ENCODE measurements around the gene H3-3A.
A peak's percentile ranks its signal among the peaks of the same experiment; 100 is the strongest.

The H3-3A gene

DNA sequence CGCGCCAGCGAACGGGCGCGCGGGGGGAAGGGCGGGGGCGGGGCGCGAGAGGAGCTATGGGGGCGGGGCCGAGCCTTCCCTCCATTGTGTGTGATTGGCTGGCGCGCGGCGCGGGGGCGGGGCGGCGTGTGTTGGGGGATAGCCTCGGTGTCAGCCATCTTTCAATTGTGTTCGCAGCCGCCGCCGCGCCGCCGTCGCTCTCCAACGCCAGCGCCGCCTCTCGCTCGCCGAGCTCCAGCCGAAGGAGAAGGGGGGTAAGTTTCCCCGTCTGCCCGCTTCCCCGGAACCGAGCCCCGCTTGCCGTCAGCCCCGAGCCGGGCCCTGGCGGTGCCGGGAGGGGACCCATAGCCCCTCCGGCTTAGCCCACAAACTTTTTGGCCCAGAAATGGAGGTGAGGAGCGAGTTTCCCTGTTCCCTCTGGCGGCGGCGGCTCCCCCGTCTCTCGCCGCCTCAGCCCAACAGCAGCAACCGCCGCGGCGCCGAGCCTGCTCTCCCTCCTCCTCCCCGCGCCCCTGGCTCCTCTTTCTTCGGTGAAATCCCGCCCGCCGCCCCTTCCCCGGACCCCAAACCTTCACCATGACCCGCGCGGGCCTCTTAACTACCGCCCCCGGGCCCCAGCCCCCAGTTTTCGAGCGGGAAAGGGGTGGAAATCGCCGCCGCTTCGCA is at the start of gene H3-3A:
TSS of gene H3-3A (plus strand) at position 159 of the 666 bp plus-strand sequence. CDS start 1,636 bp downstream, outside the sequence.
- in situ Hi-C loops (cut with MboI; ENCODE audit: low pct_unique_long_range_greater_than_20kb, low sequenced_read_pairs, unreplicated experiment): no loop called here

DNA sequence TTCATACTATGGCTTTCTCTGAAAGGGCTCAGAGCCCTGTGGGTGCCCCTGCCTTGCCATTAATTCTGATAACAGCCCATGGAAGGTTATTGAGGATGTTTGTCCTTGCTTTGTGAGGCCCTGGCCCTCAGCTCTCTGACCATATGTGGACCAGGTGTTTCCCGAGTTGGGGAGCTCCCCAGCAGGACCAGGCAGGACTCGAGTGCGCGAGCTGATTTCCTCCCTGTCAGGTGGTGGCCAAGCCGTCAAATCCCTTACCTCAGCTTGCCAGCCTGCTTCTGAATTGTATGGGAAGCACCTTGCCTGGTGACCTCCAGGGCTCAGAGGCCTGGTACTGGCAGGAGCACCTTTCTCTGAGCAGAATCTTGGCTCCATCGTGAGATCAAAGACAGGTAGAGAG is 45.4 kb upstream of the H3-3A start:
- no peak for DNase-seq (ENCODE audit: low spot score)
- TF ChIP-seq, protein P1, sequence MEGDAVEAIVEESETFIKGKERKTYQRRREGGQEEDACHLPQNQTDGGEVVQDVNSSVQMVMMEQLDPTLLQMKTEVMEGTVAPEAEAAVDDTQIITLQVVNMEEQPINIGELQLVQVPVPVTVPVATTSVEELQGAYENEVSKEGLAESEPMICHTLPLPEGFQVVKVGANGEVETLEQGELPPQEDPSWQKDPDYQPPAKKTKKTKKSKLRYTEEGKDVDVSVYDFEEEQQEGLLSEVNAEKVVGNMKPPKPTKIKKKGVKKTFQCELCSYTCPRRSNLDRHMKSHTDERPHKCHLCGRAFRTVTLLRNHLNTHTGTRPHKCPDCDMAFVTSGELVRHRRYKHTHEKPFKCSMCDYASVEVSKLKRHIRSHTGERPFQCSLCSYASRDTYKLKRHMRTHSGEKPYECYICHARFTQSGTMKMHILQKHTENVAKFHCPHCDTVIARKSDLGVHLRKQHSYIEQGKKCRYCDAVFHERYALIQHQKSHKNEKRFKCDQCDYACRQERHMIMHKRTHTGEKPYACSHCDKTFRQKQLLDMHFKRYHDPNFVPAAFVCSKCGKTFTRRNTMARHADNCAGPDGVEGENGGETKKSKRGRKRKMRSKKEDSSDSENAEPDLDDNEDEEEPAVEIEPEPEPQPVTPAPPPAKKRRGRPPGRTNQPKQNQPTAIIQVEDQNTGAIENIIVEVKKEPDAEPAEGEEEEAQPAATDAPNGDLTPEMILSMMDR (IDR thresholded peaks at IDR 0.05; ENCODE audit: extremely low read depth, insufficient read depth, missing control alignments): no peak
- in situ Hi-C loops (cut with MboI; ENCODE audit: low pct_unique_long_range_greater_than_20kb, low sequenced_read_pairs, unreplicated experiment): no loop called here

More for the DNA sequence above, at the start of gene H3-3A:
- TF ChIP-seq, protein P1 (IDR thresholded peaks at IDR 0.05; ENCODE audit: extremely low read depth, insufficient read depth, missing control alignments): peak; percentile 0
- peak; percentile 98 for DNase-seq (ENCODE audit: low spot score)

DNA sequence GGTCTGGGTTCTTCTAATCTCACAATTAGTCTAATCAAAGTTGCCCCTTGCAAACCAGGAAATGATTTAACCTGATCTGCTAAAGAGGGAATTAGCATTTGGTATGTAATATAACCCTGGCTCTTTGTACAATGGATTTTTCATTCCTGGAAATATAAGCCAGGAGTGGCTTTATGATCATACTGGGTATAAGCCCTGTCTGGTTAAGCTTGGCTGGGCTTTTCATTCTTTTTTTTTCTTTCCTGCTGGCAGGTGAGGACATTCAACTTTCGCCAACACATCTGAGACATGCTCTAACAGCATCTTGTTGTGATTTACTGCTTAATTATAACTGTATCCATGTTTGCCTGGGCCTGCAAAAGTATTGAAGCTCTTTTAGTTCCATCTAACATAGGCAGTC is 42.9 kb upstream of the H3-3A start:
- in situ Hi-C loops (cut with MboI; ENCODE audit: low pct_unique_long_range_greater_than_20kb, low sequenced_read_pairs, unreplicated experiment): no loop called here

DNA sequence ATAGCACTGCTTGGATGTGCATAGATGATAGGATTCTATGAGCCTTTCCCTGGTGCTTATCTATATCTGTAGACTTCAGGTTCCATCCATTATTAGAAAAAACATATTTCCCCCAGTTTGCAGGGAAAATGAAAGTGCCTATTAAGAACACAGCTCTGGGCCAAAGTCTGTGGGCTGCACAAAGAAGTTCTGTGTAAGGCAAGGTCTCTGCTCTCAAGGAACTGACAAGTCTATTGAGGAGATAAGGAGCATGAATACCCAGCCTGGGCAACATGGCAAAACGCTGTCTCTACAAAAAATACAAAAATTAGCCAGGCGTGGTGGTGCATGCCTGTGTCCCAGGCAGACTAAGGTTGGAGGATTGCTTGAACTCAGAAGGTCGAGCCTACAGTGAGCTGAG is 41.1 kb upstream of the H3-3A start:
- TF ChIP-seq, protein P1 (IDR thresholded peaks at IDR 0.05; ENCODE audit: extremely low read depth, insufficient read depth, missing control alignments): no peak
- DNase-seq (ENCODE audit: low spot score): no peak
- in situ Hi-C loops (cut with MboI; ENCODE audit: low pct_unique_long_range_greater_than_20kb, low sequenced_read_pairs, unreplicated experiment): no loop called here

More for the DNA sequence above, 42.9 kb upstream of the H3-3A start:
- no peak for DNase-seq (ENCODE audit: low spot score)
- TF ChIP-seq, protein P1 (IDR thresholded peaks at IDR 0.05; ENCODE audit: extremely low read depth, insufficient read depth, missing control alignments): no peak

DNA sequence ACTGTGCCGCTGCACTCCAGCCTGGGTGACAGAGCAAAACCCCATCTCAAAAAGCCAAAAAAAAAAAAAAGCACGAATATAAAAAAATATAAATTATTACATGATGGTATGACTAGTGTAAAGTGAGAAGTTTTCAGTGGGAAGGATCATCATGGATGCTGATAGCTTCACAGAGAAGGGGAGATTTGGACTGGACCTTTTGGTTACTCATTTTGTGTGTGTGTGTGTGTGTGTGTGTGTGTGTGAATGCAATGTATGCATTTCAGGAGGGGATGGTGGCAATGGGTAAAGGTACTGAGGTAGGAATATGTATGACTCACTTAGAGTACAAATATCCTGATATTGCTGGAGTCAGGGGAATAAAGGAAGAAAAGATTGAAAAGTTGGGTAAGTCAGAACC is 40.7 kb upstream of the H3-3A start:
- TF ChIP-seq, protein P1 (IDR thresholded peaks at IDR 0.05; ENCODE audit: extremely low read depth, insufficient read depth, missing control alignments): no peak
- in situ Hi-C loops (cut with MboI; ENCODE audit: low pct_unique_long_range_greater_than_20kb, low sequenced_read_pairs, unreplicated experiment): no loop called here
- no peak for DNase-seq (ENCODE audit: low spot score)

DNA sequence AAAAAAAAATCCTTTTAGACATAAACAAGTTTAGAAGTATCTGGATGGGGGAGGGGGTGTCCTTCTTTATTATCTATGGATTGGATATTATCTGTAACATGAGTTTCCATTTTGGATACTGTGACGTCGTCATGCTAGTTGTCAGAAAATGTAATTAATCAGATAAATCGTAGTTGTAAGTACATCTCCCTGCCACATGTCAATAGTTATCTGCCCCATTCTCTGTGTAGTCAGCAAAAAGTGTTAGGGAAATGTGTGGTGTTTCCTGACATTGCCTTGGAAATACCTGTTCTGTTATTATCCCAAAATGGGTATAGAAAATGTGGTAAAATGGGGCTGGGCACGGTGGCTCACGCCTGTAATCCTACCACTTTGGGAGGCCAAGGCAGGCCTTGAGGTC is 38.8 kb upstream of the H3-3A start:
- in situ Hi-C loops (cut with MboI; ENCODE audit: low pct_unique_long_range_greater_than_20kb, low sequenced_read_pairs, unreplicated experiment): no loop called here
- TF ChIP-seq, protein P1 (IDR thresholded peaks at IDR 0.05; ENCODE audit: extremely low read depth, insufficient read depth, missing control alignments): no peak
- DNase-seq (ENCODE audit: low spot score): no peak
